AG20443 (cell line): ENCODE measurements around the gene PRDM11.
"Not testable (repeated sequence)": the region's sequence is repeated elsewhere in the genome, so short reads cannot be mapped to it uniquely, and the experiment has no call there.

ENCODE experiments used
- DNase-seq: peaks from one replicate; pipeline ENCODE4 v3.0.0; 2012; ENCODE audit warnings: low spot score, mixed read lengths

The PRDM11 gene

DNA sequence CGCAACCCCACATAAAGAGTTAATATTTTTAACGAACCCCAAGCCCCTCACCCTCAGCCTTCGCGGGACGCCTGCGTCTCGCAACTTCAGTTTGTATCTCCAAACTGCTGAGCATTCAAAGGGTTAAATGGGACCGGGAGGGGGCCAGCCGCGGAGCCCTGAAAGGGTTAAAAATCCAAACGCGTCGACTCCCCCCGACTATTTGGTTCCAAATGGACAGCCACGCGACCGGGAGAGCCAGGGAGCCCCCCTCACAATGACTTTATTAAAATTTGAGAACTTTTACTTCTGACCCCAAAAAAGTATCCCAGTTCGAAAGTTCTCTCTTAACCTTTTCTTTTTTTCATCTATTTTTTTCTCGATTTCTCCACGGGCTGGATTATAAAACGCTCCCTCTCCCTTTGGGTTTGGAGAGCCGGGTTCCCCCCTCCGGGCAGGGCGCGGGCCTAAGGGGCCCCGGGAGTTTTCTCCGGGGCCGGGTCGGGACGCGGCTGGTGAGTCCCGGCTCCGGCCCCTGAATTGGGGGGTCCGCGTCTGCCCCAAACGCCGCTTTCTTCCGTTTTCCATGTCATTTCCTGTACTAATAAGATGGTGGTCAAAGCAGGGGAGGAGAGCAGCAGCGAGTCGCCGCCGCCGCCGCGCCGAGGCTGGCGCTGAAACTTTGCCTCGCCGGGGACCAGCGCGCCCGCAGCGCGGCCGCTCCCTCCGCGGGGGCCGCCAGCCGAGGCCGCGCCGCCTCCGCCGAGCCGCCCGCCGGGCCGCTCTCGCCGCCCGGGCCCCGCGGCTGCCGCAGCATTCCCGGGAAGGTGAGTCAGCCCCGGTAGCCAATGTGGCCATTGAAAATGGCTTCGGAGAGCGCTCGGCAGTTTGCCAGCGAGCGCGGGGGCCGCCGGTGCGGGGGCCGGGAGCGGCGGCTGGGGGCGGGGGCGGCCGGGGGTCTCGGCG, at the start of gene PRDM11:
Gene PRDM11 (plus strand): TSS at position 568 of the 945 bp plus-strand sequence. CDS start 35,128 bp downstream, outside the sequence.
- peak; percentile 94 for DNase-seq

- peak; percentile 59 for DNase-seq
These were observed 48.5 kb upstream of the PRDM11 start for GRCh38 chr11:45097721-45098493.

GRCh38 chr11:45098929-45099328, 47.5 kb upstream of the PRDM11 start:
- no peak for DNase-seq

GRCh38 chr11:45100339-45100738, 46.1 kb upstream of the PRDM11 start:
- peak; percentile 32 for DNase-seq

DNA sequence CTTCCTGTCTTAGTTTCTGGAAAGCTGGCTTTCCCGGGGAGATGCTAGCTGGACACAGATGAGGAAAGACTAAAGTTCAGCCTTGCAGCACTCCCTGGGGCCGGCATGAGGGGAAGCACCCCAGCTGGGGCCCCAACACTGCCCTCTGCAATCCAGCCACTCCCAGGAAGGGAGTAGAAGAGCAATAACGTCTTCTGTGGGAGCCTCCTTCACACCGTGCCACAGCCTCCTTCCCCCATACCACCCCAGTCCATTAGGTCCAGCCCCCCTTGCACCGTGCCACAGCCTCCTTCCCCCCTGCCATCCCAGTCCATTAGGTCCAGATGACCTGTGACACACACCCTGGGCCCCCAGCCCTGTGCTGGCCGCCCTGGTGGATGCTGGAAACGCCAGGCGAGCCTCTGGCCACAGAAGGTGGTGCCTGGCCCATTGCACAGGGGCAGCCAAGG, 44.1 kb upstream of the PRDM11 start:
- DNase-seq = peak; percentile 13

DNA sequence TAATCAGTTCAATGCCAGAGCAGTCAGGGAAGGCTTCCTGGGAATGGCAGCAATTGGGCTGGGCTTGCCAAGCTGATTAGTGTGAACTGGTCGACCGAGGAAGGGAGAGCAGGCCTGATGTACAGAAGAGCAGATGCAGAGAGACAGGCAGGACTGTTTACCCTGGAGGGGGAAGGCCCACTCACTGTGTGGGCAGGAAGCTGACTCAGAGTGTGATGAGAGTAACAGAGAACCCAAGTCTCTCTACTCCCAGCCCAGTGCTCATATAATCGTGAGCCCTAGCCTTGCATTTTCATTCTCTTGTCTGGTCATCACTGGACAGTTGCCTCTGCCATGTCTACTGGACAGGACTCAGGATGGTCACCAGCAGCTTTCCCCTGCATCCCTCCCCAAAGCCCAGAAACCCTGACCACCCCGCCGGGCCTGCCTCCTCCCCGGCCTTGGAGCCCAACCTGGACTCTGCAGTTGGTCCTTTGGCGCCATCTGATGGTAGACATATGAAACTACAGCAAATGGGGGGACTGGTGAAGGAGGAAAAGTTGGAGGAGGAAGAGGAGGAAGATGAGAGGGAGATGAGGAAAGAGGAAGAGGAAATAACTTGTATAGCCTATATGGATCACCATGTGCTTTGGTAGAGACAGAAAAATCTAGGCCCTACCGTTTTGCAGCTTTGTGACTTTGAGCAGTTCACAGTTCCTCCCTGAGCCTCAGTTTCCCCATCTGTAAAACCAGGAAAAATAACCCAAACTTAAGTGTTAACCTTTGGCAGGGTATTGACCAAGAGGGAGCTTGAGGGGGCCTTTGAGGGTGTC, 43.4 kb upstream of the PRDM11 start:
- DNase-seq = peak; percentile 86

- no peak for DNase-seq
These were observed 42.2 kb upstream of the PRDM11 start for GRCh38 chr11:45104006-45104789.

DNA sequence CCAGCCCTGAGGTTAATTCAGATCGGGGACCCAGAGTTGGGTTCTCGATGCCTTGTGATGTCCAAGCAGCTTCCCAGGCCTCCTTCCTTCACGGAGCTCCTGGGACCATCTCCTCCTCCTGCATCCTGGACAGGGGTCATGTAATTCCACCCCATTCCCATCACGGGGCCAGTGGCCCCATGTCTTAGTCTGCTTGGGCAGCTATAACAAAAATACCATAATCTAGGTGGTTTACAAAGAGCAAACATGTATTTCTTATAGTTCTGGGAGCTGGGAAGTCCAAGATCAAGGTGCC, 41.7 kb upstream of the PRDM11 start:
- DNase-seq = no peak

DNA sequence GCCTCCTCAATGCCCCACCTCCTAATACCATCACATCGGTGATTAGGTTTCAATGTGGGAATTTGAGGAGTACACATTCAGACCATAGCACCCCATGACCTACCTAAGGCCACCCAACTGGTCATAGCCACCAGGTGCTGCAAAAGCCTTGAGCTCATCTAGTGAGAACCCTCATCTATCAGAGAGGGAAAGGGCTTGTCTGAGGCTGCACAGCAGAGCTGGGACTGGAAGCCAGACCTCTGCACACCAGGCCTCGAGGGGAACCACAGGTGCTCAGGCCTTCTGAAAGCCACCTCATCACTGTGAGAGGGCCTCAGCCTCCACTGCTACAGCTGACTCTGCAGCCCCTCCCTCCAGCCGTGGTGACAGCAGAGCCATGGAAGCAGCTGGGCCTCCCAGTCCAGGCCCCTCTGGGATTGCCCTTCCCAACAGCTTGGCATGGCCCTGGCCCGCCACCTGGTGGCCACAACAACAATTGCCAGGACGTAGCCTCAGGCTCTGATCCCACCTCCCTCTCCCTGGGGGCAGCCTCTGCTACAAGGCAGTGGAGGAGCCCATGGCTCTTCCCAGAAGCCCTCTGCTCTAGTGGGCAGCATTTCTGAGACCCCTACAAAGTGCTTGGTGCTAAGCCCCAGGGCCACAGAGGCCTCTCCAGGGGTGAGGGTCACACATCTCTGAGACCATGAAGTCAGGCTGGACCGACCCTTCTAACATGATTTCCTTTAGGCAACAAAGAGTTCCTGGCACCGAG, 41.0 kb upstream of the PRDM11 start:
- peak; percentile 91 for DNase-seq

GRCh38 chr11:45105984-45106375, 40.5 kb upstream of the PRDM11 start:
- DNase-seq = peak; percentile 3

DNA sequence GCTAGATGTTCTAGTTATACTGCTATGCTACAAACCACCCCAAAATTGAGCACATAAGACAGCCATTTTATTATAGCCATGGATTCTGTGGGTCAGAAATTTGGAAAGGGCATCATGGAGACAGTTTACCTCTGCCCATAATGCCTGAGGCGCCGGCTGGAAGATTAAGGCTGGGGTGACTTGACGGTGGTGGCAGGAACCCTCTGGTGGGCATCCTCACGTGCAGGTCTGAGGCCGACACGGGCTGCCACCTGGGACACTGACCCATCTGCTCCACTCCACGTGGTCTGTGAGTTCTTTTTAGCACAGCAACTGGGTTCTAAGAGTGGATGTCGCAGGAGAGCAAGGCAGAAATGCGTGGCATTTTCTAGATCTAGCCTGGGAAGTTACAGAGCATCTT, 40.0 kb upstream of the PRDM11 start:
- DNase-seq = no peak

- peak; percentile 5 for DNase-seq
These were observed 39.4 kb upstream of the PRDM11 start for GRCh38 chr11:45107029-45107428.

DNA sequence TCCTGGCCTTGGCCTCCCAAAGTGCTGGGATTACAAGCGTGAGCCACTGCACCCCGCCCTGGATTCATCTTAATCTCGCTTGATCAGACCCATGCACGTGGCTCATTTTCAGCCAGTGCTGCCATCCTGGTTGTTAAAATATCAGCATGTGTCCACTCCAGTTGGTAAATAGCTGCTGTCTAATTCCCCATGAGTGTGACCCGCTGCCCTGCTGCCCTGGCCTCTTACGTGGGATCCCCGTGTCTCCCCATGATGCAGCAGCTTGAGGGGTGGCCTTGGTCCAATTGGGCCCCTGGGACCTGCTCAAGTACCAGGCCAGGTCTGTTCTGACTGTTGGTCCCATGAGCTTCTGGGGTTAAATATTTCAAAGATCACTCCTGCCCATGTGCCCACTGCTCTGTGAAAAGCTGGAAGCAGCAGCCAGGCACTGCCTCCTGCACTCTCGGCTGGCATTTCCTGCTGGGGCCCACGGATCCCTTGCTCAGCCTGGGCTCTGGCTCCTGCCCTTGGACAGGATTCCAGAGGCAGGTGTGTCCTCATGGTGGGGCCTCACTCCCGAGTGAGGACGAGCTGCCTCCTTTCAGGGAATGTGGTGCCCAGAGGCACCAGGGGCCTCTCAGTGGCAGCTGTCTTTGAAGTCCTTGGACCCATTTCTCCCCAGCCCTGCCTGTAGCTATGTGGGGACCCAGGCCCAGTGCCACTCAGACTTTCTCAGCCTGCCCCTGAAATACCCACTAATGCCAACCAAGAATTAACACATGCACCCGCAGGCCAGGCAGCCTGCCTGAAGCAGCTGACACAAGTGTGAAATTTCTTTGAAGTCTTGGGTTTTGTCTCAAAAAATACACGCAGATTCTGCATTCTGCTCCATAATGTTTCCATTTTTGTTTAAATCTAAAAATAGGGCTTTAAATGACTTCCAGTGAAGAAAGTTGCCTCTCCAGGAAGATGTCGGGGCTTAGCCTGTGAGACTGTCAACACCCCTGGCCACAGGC, 38.1 kb upstream of the PRDM11 start:
- peak; percentile 5 for DNase-seq

- DNase-seq = no peak
These were observed 37.0 kb upstream of the PRDM11 start for GRCh38 chr11:45109400-45109799.

GRCh38 chr11:45110562-45110961, 35.9 kb upstream of the PRDM11 start:
- peak; percentile 84 for DNase-seq

GRCh38 chr11:45113807-45114206, 32.6 kb upstream of the PRDM11 start:
- DNase-seq = no peak

- DNase-seq = not testable (repeated sequence)
These were observed 18.6 kb upstream of the PRDM11 start for GRCh38 chr11:45127836-45128235.

DNA sequence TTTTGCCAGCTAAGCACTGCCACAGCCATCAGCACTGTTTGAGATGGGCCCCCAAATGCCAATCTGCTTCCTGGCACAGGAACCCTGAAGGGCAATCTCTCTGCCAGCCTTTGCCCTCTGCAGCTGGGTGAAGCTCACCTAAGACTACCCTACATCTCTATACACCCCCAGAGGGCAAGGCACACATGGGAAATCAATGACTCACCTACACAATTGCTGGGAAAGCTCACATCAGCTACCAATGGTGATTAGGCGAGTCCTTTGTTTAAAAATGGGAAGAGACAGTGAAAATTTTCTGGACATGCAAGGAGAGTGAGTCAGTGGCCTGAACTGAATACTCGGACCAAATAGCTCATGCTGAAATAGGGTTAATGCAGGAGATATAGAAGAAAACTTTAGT, 12.6 kb upstream of the PRDM11 start:
- no peak for DNase-seq

DNA sequence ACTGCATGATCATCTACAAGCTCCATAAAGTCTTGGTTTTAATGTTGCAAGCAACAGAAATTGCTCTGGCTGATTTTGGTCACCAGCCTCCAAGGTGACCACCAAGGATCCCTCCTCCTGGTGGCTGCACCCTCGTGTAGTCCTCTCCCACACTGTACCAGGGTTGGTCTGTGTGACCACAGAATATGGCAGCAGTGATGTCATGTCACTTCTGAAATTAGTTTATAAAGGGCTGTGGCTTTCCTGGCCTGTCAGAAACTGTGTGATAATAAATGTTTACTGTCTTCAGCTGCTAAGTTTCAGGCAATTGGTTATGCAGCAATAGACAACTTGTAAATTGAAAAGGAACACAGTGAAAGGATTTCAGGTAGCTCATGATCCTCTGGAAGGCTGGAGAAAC, 5.3 kb upstream of the PRDM11 start:
- no peak for DNase-seq
